ENCODE data around the gene SNED1. TPM values are rescaled to one million over a fixed set of nuclear protein-coding genes. Genes with fewer than 3 reads are reported as not detected.

The SNED1 gene
- total RNA-seq, 4 donors from 2014 or later, result 18.5 to 87.1 (median 21.9) TPM

DNA sequence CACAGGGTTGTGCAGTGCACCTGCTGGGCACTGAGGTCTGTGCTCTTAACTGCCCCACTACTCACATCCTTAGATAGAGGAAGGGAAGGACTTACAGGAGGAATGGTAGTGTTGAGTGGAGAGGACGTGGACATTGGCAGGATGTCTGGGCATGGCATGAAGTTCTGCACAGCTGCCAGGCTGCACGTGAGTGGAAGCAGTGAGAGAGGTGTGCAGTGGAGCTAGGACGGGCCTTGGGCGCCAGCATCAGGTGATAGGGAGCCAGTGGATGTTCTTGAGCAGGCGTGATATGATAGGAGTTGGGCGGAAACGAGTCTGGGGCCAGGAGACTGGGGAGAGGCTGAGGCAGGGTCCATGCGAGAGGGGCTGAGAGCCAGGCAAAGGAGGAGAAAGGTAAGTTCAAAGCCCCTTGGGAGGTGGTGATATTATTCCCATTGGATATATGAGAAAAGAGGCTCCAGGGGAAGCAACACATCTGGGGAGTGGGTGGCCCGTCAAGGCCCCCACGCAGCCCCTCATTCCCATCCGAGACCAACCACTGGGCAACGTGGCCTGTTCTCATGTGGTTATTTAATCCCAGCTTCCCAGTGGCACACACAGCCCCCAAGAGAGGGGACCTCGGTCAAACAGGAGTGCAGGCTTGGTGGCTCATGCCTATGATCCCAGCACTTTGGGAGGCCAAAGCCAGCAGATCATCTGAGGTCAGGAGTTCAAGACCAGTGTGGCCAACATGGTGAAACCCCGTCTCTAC is 45.7 kb upstream of the SNED1 start:
- H3K36me3 ChIP-seq, result no peaks in the 10 kb centered on the region
- intact Hi-C loops (cut with DNase I; ENCODE audit: low total_unique reads), result no loop called here
- H3K9me3 ChIP-seq, result no peaks in the 10 kb centered on the region
- no peaks in the 10 kb centered on the region for H3K27me3 ChIP-seq
- TF ChIP-seq, protein P1, sequence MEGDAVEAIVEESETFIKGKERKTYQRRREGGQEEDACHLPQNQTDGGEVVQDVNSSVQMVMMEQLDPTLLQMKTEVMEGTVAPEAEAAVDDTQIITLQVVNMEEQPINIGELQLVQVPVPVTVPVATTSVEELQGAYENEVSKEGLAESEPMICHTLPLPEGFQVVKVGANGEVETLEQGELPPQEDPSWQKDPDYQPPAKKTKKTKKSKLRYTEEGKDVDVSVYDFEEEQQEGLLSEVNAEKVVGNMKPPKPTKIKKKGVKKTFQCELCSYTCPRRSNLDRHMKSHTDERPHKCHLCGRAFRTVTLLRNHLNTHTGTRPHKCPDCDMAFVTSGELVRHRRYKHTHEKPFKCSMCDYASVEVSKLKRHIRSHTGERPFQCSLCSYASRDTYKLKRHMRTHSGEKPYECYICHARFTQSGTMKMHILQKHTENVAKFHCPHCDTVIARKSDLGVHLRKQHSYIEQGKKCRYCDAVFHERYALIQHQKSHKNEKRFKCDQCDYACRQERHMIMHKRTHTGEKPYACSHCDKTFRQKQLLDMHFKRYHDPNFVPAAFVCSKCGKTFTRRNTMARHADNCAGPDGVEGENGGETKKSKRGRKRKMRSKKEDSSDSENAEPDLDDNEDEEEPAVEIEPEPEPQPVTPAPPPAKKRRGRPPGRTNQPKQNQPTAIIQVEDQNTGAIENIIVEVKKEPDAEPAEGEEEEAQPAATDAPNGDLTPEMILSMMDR (IDR thresholded peaks at IDR 0.05), result no peak
- TF ChIP-seq POLR2A (IDR thresholded peaks at IDR 0.05), result no peak
- DNase-seq, result peak in 1 of 2 donors; percentile 10
- no peaks in the 10 kb centered on the region for H3K4me1 ChIP-seq
- no peak overlapping the region for H3K27ac ChIP-seq
- H3K4me3 ChIP-seq, result no peak overlapping the region

DNA sequence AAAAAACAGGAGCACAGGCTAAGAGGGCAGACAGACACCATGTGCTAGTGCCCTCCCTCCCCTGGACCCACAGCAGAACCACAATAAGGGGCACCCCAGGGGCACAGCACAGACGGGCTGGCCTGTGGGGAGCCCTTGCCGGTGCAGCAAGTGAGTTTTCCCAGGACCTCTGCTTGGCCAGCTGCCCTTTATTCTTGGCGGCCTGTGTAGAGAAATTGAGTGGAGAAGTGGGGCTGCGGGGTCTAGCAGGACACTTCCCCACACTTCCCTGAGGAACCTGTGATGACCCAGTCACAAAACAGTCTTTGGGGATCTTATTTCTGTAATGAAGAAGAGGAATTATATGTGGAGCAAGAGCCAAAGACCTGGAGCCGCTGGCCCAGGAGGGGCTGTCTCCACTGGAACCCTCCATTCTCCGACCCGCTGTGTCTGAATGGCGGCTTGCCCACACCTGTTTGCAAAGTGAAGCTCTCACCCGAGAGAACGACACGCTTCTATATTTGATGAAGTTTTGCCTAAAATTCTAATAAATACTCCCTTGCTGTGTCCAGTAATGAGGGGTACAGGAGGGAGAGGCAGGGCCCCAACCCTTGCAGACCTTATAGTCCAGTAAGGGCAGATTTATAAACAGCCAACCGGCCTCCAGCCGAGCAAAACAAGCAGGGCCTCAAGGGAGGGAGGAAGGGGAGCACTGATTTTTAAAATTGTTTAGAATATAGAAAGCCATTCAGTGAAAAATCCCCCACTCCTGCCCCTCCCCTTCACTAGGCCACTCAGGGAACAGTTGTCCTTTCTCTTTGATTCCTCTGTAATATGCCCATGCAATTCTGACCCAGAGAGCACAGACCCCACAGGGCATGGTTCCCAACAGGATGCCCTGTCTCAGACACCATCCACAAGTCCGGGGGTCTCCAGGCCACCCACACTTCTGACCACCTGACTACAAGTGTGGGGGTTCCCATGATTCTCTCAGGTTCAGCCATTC is 44.7 kb upstream of the SNED1 start:
- no peak for DNase-seq
- no peaks in the 10 kb centered on the region for H3K4me1 ChIP-seq
- no peaks in the 10 kb centered on the region for H3K36me3 ChIP-seq
- H3K4me3 ChIP-seq, result no peak overlapping the region
- H3K27ac ChIP-seq, result no peak overlapping the region
- H3K9me3 ChIP-seq, result no peaks in the 10 kb centered on the region
- no peaks in the 10 kb centered on the region for H3K27me3 ChIP-seq
- intact Hi-C loops (cut with DNase I; ENCODE audit: low total_unique reads), result no loop called here
- TF ChIP-seq, protein P1 (IDR thresholded peaks at IDR 0.05), result no peak
- no peak for TF ChIP-seq POLR2A (IDR thresholded peaks at IDR 0.05)

DNA sequence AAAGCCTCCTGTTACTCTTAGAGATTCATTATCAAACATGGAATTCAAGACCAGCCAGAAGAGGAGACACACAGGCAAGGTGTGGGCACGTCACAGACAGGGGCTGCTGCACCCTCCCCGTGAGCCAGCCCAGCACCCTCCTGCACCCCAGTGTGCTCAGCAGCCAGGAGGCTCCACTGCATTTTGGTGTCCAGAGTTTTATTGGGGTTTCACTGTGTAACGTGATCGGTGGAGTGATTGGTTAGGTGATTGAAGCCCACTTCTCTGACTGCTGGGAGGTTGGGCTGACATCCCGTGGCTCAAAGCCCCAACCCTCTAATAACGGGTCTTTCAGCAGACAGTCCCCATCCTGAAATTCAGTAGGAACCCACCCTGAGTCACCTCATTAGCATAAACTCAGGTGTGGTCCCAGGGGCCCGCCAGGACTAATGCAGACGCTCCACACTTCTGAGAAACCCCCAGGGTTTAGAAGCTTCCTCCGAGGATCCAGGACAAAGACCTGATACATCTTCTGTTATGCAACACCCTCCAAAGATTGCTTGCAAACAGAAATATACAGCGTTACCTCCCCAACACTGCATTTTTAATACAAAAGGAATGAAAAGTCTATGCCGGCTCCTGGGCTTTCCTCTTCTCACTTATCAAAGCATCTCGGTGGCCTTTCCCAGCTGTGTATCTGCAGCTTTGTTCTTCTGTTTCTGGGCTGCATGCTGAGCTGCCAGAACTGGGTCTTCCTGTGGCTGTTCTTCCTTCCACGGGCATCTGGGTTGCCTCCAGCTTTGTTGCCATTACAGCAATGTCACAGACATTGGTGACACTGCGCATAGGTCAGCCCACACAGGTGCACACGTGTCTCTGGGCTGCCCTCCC is 43.7 kb upstream of the SNED1 start:
- intact Hi-C loops (cut with DNase I; ENCODE audit: low total_unique reads), result no loop called here
- Histone ChIP-seq H3K4me3 (no peak overlapping the region), H3K9me3 (no peaks in the 10 kb centered on the region), H3K4me1 (peaks cover 0 to 2% of the 10 kb centered on the region in 2 donors), H3K27ac (no peak overlapping the region), H3K36me3 (no peaks in the 10 kb centered on the region), H3K27me3 (no peaks in the 10 kb centered on the region)
- DNase-seq, result no peak
- TF ChIP-seq, protein P1 (IDR thresholded peaks at IDR 0.05), result no peak
- TF ChIP-seq POLR2A (IDR thresholded peaks at IDR 0.05), result no peak

DNA sequence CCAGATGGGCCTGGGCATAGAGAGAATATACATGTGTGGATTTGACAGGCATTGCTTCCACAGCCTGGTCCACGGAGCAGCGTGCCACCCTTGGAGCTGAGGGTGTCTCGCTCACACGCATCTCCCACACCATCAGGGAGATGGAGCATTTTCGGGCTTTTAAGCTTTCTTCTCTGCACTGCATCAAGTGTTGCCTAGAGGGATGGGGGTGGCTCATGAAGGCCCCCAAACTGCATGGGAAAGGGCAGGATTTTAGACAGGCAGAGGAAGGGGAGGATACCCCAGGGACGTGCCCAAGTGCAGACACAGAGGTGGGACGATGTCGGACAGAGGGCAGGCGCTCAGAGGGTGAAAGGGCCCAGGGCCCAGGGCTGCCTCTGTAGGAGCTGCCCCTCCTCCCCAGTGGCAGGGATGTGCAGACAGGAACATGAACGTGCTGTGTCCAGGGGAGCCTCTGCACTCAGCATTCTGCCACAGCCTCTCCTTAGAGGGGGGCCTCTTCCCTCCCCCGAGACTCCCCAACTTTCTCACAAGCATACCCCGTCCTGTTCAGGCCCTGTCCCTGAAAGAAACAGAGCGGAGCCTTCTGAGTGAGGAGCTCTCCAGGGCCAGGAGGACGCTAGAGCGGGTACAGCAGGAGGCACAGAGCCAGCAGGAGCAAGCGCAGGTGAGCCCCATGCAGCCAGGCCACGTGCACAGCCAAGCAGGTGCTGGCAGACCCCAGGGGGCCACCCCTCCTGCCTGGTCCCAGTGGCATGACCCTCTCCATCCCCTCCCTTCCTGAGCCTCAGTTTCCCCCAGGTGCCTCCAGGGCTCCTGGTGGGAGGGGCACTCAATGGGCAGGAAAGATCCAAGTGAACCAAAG is 42.9 kb upstream of the SNED1 start:
- H3K27ac ChIP-seq, result no peak overlapping the region
- intact Hi-C loops (cut with DNase I; ENCODE audit: low total_unique reads), result no loop called here
- DNase-seq, result no peak
- H3K4me3 ChIP-seq, result no peak overlapping the region
- H3K9me3 ChIP-seq, result no peaks in the 10 kb centered on the region
- H3K36me3 ChIP-seq, result no peaks in the 10 kb centered on the region
- H3K27me3 ChIP-seq, result no peaks in the 10 kb centered on the region
- TF ChIP-seq POLR2A (IDR thresholded peaks at IDR 0.05), result no peak
- TF ChIP-seq, protein P1 (IDR thresholded peaks at IDR 0.05), result no peak
- H3K4me1 ChIP-seq, result peaks cover 0 to 9% of the 10 kb centered on the region in 2 donors
